ENCODE results near the gene POLDIP2.

DNA sequence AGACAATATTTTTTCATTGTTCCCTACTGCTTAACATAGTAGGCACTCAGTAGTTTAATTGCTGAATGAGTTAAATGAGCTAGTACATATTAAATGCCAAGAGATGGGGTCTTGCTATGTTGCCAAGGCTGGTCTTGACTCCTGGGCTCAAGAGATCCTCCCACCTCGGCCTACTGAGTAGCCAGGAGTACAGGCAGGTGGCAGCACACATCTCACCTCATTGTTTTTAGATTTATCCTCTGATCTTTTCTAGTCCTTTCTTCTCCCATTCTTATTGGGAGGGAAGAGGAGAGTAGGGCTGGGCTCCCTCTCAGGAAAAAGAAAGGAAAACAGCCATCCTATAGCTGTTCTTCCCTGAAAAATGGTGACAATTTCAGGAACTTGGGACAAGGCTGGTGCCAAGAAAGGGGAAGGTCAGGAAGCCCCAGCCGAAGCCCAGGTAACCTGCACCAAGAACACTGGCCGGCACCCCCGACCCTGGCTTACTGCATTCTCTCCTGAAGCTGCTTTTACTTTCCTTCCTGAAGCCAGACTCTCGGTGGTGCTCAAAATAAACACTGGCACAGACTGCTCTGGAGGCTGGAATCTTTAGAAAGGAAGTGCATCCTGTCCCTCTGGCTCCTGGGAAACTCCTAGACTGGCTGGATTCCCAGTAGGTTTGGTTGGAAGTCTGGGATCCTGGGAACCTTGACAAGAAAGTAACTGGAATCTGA lies 19.1 kb downstream of the POLDIP2 start:
- TF ChIP-seq, protein P1, sequence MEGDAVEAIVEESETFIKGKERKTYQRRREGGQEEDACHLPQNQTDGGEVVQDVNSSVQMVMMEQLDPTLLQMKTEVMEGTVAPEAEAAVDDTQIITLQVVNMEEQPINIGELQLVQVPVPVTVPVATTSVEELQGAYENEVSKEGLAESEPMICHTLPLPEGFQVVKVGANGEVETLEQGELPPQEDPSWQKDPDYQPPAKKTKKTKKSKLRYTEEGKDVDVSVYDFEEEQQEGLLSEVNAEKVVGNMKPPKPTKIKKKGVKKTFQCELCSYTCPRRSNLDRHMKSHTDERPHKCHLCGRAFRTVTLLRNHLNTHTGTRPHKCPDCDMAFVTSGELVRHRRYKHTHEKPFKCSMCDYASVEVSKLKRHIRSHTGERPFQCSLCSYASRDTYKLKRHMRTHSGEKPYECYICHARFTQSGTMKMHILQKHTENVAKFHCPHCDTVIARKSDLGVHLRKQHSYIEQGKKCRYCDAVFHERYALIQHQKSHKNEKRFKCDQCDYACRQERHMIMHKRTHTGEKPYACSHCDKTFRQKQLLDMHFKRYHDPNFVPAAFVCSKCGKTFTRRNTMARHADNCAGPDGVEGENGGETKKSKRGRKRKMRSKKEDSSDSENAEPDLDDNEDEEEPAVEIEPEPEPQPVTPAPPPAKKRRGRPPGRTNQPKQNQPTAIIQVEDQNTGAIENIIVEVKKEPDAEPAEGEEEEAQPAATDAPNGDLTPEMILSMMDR (IDR thresholded peaks at IDR 0.05): peak in 2 of 12 donors; percentile 7 to 19
- TF ChIP-seq POLR2A (IDR thresholded peaks at IDR 0.05): peak in 1 of 2 donors; percentile 31

Data from heart left ventricle (tissue), 13 donors.